GM06990 (cell line): ENCODE measurements around the gene OR10H4.

Experiments used
- DNase-seq: peaks from one replicate; pipeline ENCODE4 v3.0.0-alpha.2; 2011; ENCODE audit not compliant: insufficient read length; ENCODE audit errors: extremely low read depth
- H3K27me3 ChIP-seq: replicated peaks from 2 replicates; pipeline ENCODE4 v1.6.0; 2011; ENCODE audit warnings: low read length; ENCODE audit not compliant: control insufficient read depth, insufficient read depth
- H3K36me3 ChIP-seq: 2 replicates; pipeline ENCODE4 v1.5.1; 2011; ENCODE audit warnings: low read length; ENCODE audit not compliant: control insufficient read depth, insufficient read depth
- H3K4me3 ChIP-seq: replicated peaks from 2 replicates; pipeline ENCODE4 v1.5.1; 2011; ENCODE audit warnings: low read depth, mild to moderate bottlenecking, control low read depth, low read length
- CTCF ChIP-seq: IDR thresholded peaks from 2 replicates; pipeline ENCODE4 v1.5.1; 2011; ENCODE audit warnings: low read length, control low read depth, mild to moderate bottlenecking, inconsistent platforms; ENCODE audit not compliant: insufficient read depth, poor library complexity, severe bottlenecking

The OR10H4 gene

GRCh38 chr19:15992014-15992413 is 43.2 kb downstream of the OR10H4 start:
- TF ChIP-seq CTCF, result no peak

GRCh38 chr19:15995536-15995935 is 46.7 kb downstream of the OR10H4 start:
- Histone ChIP-seq H3K36me3 (no peaks in the 10 kb centered on the region), H3K27me3 (no peaks in the 10 kb centered on the region; the same call in 1 of the 2 replicates), H3K4me3 (no peak overlapping the region)
- TF ChIP-seq CTCF, result no peak
- DNase-seq, result no peak

More at GRCh38 chr19:15992014-15992413, 43.2 kb downstream of the OR10H4 start:
- Histone ChIP-seq H3K27me3 (no peaks in the 10 kb centered on the region; the same call in 1 of the 2 replicates), H3K36me3 (no peaks in the 10 kb centered on the region), H3K4me3 (no peak overlapping the region)
- DNase-seq, result no peak

GRCh38 chr19:15998166-15998565 is 49.4 kb downstream of the OR10H4 start:
- no peak for TF ChIP-seq CTCF
- no peaks in the 10 kb centered on the region for H3K27me3 ChIP-seq
- H3K4me3 ChIP-seq, result no peak overlapping the region
- DNase-seq, result no peak
- H3K36me3 ChIP-seq, result no peaks in the 10 kb centered on the region
